Nephron (organoid): Measurements from ENCODE around the gene EHBP1L1.
"Not testable (repeated sequence)": the region's sequence is repeated elsewhere in the genome, so short reads cannot be mapped to it uniquely, and the experiment has no call there.

Source experiments
- H3K27ac Mint-ChIP-seq, 3 experiments: 2 replicates each; pipeline ENCODE4 v1.8.0; 2020; ENCODE audit warnings: mixed read lengths in 3 of 3, mild to moderate bottlenecking in 2 of 3, moderate library complexity in 1 of 3
- H3K27me3 Mint-ChIP-seq: 2 replicates; pipeline ENCODE4 v1.8.0; 2021; ENCODE audit warnings: low read depth, mild to moderate bottlenecking, moderate library complexity, mixed read lengths
- H3K36me3 Mint-ChIP-seq: 2 replicates; pipeline ENCODE4 v1.8.0; 2020; ENCODE audit warnings: low read depth, mixed read lengths
- H3K4me1 Mint-ChIP-seq: 2 replicates; pipeline ENCODE4 v1.8.0; 2020; ENCODE audit warnings: mixed read lengths
- H3K4me3 Mint-ChIP-seq, 3 experiments: 2 replicates each; pipeline ENCODE4 v1.8.0; 2020; ENCODE audit warnings: mild to moderate bottlenecking in 3 of 3, mixed read lengths in 3 of 3, moderate library complexity in 2 of 3
- H3K9me3 Mint-ChIP-seq: 2 replicates; pipeline ENCODE4 v1.8.0; 2020; ENCODE audit warnings: mixed read lengths
- TF ChIP-seq, protein P1 (sequence below), 3 experiments: fragments of 200-600 bp; sonication (generic); IDR thresholded peaks; one replicate each; pipeline ENCODE4 v1.5.0; 2021; ENCODE audit warnings: antibody characterized with exemption in 3 of 3; ENCODE audit not compliant: unreplicated experiment in 3 of 3

EHBP1L1 gene

DNA sequence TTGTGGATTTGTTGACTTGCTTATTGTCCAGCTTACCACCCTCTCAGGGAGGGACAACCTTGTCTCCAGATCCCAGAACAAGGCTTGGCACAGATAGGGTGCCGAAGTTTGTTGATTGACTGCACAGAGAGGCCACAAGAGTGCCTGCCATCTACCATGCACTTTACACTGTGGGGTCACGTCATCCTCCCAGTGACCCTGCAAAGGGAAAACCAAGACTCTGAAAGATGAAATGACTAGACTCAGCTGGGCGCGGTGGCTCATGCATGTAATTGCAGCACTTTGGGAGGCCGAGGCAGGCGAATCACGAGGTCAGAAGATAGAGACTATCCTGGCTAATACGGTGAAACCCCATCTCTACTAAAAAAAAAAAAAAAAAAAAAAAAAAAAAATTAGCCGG, 13.1 kb upstream of the EHBP1L1 start:
- Mint-ChIP-seq H3K4me3 (no peak overlapping the region), H3K4me1 (peaks cover 37% of the 10 kb centered on the region), H3K9me3 (no peaks in the 10 kb centered on the region), H3K27me3 (peaks cover 3% of the 10 kb centered on the region), H3K36me3 (no peaks in the 10 kb centered on the region), H3K27ac (peak overlapping the region in 1 of 3 experiments; percentile 92)
- TF ChIP-seq, protein P1, sequence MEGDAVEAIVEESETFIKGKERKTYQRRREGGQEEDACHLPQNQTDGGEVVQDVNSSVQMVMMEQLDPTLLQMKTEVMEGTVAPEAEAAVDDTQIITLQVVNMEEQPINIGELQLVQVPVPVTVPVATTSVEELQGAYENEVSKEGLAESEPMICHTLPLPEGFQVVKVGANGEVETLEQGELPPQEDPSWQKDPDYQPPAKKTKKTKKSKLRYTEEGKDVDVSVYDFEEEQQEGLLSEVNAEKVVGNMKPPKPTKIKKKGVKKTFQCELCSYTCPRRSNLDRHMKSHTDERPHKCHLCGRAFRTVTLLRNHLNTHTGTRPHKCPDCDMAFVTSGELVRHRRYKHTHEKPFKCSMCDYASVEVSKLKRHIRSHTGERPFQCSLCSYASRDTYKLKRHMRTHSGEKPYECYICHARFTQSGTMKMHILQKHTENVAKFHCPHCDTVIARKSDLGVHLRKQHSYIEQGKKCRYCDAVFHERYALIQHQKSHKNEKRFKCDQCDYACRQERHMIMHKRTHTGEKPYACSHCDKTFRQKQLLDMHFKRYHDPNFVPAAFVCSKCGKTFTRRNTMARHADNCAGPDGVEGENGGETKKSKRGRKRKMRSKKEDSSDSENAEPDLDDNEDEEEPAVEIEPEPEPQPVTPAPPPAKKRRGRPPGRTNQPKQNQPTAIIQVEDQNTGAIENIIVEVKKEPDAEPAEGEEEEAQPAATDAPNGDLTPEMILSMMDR (IDR thresholded peaks at IDR 0.05; ENCODE audit: unreplicated experiment in 3 of 3), result no peak

DNA sequence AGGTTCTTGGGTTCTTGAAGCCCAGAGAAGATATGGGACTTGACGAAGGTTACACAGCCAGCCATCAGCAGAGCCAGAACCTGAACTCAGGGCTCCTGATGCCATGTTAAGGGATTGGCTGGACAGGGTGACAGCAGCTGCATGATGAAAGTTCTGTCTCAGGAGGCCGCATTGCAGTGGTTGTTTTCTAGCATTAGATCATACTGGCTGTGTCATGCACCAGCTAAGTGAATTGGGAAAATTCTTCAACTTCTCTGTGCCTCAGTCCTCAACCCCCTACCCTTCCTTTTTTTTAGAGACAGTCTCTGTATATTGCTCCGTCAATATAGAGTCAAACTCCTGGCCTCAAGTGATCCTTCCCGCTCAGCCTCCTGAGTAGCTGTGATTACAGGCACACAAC, 12.3 kb upstream of the EHBP1L1 start:
- peak overlapping the region in 2 of 3 experiments; percentile 61 to 88 for H3K27ac Mint-ChIP-seq
- peaks cover 43% of the 10 kb centered on the region for H3K4me1 Mint-ChIP-seq
- H3K4me3 Mint-ChIP-seq, result no peak overlapping the region
- peaks cover 3% of the 10 kb centered on the region for H3K27me3 Mint-ChIP-seq
- peaks cover 3% of the 10 kb centered on the region for H3K36me3 Mint-ChIP-seq
- no peaks in the 10 kb centered on the region for H3K9me3 Mint-ChIP-seq
- TF ChIP-seq, protein P1 (IDR thresholded peaks at IDR 0.05; ENCODE audit: unreplicated experiment in 3 of 3), result no peak

DNA sequence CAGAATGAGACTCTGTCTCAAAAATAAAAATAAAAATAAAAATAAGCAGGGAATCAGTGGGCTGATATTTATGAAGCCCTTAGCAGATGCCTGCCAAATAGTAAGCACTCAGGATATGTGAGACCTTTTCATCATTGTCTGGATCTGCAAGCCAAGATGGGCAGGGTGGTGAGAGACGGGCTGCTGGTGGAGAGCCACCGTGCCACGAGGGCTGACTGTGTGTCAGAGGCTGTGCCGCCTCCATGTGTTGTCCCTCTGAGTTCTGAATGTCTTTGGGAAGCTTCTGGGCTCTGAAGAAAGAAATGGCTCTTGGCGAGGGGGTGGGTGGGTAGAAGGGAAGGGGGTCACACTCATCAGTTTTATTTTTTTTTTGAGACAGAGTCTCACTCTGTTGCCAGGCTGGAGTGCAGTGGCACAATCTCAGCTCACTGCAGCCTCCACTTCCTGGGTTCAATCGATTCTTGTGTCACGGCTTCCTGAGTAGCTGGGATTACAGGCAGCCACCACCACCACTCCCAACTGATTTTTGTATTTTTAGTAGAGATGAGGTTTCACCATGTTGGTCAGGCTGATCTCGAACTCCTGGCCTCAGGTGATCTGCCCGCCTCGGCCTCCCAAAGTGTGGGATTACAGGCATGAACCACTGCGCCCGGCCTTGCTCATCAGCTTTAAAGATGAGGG, 10.8 kb upstream of the EHBP1L1 start:
- not testable (repeated sequence) for H3K27me3 Mint-ChIP-seq, H3K27ac Mint-ChIP-seq, H3K36me3 Mint-ChIP-seq, H3K9me3 Mint-ChIP-seq, H3K4me3 Mint-ChIP-seq
- H3K4me1 Mint-ChIP-seq, result peaks cover 42% of the 10 kb centered on the region

DNA sequence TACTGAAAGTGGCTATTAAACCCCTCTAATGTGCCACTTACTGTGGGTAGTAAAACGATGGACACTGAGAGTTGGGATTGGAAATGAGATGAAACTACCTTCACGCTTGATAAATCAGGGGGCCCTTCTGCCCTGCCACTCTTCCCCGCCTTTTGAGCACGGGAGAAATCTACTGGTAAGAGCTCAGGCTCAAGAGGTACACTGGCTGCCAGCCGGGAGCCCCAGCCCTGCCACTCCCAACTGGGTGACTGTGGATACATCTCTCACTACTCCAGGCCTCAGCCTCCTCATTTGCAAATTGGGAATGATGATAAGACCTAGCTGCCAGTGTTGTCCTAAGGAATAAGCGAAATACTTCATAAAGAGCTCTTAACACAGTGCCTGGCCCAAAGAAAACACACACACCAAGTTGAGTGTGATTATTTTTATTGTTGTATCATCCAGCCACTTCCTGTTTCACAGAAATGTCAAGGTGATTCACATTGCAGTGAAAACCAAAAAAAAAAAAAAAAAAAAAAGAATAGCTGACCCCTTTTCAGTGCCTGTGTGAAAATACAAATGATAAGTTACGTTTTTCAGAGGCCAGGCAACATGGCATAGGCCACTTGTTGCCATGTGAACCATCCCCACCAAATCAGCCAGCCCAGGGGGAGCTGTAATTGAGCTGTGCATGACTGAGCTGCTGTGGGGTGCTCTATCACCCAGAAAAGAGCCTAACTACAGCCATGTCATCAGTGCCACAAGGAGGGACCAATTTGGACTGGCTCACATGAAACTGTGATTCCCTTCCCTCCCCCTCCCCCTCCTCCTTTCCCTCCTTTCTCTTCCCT, 10.0 kb upstream of the EHBP1L1 start:
- Mint-ChIP-seq H3K4me3 (no peak overlapping the region), H3K27me3 (peaks cover 3% of the 10 kb centered on the region), H3K9me3 (no peaks in the 10 kb centered on the region), H3K27ac (peak overlapping the region in 1 of 3 experiments; percentile 17), H3K4me1 (peaks cover 41% of the 10 kb centered on the region), H3K36me3 (peaks cover 3% of the 10 kb centered on the region)
- TF ChIP-seq, protein P1 (IDR thresholded peaks at IDR 0.05; ENCODE audit: unreplicated experiment in 3 of 3), result no peak

DNA sequence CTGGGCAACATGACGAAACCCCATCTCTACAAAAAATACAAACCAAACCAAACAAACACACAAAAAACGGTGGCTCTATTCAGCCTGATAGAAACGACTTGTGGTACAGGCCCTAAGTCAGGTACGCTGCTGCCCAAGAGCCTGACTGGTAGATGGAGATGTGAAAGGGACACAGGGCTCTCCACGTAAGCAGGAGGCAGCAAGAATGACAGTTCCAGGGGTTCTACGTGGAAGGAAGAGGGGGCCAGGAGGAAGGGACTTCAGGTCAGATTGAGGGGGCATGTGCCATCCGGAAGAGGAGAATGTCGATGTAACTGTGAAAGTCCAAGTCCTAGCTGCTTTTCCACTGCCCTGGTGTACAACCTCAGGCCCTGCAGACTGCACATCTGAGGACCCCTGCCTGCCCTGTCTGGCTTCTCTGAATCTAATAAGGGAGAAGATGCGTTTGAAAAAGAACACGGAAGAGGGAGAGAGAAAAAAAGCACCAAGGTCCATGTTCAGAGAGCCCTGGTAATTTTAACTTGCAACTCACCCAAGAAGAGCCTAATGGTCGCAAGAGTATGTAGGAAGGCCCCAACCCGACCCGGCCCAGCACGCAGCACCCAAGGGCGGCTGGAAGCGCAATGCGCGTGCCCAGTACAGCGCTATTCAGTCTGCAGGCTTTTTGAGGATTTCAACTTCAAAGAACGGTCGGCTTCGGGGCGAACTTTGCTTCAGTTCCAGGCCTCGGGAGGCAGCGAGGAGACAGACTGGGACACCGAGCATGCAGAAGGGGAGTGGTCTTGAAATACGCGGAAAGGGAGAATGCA, 6.5 kb upstream of the EHBP1L1 start:
- H3K36me3 Mint-ChIP-seq, result peaks cover 3% of the 10 kb centered on the region
- peak overlapping the region; percentile 93 to 95 (median 95) for H3K27ac Mint-ChIP-seq
- peak overlapping the region; percentile 99 to 100 (median 99) for H3K4me3 Mint-ChIP-seq
- no peaks in the 10 kb centered on the region for H3K27me3 Mint-ChIP-seq
- TF ChIP-seq, protein P1 (IDR thresholded peaks at IDR 0.05; ENCODE audit: unreplicated experiment in 3 of 3), result no peak
- H3K4me1 Mint-ChIP-seq, result peaks cover 47% of the 10 kb centered on the region
- no peaks in the 10 kb centered on the region for H3K9me3 Mint-ChIP-seq
